GM18519 (cell line): ENCODE results near the gene DCPS.

Experiments used
- ATAC-seq: cut with Tn5 transposase; IDR thresholded peaks from one replicate; pipeline ENCODE4 v1.9.1; 2021; ENCODE audit warnings: mild to moderate bottlenecking, moderate library complexity; ENCODE audit not compliant: unreplicated experiment, low FRiP score

DCPS gene

DNA sequence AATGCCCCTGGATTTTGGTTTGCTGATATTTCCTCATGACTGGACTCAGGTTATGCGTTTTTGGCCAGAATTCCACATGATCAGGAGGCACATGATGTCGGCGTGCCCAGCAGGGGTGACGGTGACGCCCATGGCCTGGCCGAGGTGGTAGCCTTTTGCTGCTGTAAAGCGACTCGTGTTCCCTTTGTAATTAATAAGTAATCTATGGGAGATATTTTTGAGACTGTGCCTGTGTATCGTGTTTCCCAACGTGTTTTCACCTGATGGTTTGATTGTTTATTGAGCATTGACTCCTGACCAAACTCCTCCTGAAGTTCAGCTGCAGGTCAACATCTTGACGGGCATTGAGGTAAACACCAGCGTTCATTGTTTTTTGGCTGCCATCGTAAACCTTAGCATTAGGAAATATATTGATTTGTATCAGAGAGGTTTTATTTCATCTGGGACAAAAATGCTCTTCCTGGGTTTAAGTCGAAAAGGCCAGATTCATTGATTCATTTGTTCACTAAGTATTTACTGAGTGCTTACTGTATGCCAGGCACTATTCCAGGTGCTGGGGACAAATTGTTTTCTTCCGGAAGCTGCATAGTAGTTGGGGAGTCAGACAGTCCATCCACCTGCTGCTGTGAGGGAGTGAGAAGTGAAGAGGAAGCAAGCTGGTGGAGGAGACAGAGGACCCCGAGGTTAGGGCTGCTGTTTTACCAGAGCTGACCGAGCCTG lies 23.6 kb downstream of the DCPS start:
- no peak for ATAC-seq

GRCh38 chr11:126328001-126328390 lies 24.1 kb downstream of the DCPS start:
- ATAC-seq, result no peak

GRCh38 chr11:126328444-126328843 lies 24.6 kb downstream of the DCPS start:
- ATAC-seq, result no peak

- no peak for ATAC-seq
These were observed 25.2 kb downstream of the DCPS start for GRCh38 chr11:126328938-126329643.

GRCh38 chr11:126329644-126330211 lies 25.9 kb downstream of the DCPS start:
- no peak for ATAC-seq

GRCh38 chr11:126331286-126331685 lies 27.4 kb downstream of the DCPS start:
- no peak for ATAC-seq

GRCh38 chr11:126332221-126332711 lies 28.4 kb downstream of the DCPS start:
- ATAC-seq, result no peak

DNA sequence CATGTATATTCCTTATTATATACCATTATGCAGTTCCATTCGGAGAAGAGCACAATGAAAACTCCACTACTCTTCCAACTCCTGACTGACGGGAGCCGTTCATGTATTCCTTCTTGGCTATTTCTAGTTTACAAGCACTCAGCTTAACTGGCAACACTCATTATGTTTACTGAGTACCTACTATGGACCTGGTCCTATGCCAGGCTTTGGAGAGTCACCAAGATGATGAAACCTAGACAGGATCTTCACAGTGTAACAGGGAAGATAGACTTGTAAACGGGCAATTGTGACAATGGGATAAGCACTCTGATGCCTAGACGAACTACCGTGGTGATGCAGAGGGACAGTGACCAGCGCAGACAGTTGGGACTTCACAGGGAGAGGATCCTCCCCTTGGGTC lies 29.3 kb downstream of the DCPS start:
- ATAC-seq, result no peak

DNA sequence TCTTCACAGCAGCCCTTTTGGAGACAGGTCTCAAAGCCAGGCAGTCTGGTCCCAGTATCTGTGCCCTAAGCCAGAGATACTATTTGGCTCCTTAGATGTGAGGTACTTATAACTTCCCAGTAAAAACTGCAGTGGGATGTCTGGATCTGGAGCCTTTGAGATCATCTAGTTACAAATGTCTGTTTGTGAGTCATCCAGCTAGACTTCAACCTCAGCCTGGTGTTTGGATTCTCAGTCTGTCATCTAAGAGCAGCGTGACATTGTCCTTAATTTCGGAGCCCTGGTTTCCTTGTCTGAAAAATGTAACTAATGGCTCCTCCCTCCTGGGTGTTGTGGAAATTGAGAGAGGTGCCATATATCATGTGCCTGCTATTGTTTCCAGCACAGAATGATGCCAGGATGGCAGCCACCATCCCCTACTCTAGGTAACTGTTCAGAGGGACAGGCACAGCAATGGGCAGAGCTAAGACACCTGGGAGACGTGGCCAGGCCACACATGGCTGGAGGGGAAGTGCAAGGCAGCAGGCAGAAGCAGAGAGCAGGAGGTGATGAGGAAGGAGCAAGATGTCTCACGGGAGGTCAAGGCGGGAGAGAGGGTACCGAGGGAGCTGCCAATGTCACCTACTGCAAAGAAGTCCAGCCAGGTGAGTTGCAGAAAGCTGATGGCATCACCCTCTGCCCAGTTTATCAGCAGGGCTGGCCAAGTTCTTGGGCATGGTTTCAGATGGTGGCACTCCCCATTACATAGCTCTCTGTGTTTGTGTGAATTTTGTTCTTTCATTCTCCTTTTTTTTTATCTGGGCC lies 31.0 kb downstream of the DCPS start:
- ATAC-seq, result no peak

GRCh38 chr11:126335463-126335760 lies 31.6 kb downstream of the DCPS start:
- no peak for ATAC-seq

DNA sequence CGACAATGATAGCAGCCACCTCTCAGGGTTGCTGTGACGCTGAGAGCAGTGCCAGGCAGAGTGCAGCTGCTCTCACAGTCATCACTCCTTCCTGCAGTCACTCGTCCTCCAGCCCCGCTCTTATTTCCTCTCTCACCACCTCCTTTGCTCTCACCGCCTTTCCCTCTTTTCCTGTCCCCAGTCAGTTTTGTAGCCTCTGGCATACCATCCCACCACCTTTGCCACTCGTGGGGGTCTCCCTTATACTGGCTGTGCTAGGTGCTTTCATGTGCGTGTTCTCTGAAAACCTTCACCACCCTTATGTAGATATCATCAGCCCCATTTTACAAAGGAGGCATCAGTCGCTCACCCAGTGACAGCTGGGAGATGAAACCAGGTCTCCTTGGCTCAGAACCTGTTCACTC lies 32.3 kb downstream of the DCPS start:
- no peak for ATAC-seq

DNA sequence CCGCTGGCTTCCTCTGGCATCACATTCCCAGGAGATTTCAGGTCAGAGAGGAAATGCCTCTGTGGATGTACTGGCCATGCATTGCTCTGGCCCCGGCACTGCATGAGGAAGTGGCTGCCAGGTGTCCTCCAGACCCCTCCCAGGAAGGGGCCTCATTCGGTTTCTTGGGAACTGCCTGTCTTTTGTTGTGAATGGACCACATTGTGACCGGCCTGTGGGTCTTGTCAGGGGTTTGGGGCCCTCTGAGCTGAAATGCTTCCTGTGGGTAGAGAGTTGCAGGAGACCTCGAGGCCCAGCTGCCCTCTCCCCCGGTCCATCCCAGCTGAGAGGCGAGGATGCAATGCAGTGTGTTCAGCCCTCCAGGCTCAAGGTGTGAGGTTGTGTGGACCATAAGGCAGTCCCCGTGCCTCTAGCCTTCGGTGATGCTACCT lies 32.8 kb downstream of the DCPS start:
- ATAC-seq, result no peak

DNA sequence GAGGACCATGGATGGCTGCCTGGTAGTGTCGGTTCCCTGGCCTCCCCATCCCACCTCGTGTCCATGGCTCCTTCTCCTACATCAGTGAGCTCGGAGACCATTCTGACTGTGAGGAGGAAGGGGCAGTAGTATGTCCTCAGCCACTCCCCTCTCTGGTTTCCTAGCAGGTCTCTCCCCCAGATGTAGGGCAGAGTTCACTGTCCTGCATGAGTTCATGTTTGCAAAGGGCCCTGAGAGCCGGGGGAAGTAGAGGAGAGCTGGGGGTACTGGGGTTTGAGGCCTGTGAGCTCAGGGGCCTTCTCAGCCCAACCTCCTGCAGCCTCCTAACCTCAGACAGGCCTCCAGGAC lies 33.2 kb downstream of the DCPS start:
- ATAC-seq, result no peak

DNA sequence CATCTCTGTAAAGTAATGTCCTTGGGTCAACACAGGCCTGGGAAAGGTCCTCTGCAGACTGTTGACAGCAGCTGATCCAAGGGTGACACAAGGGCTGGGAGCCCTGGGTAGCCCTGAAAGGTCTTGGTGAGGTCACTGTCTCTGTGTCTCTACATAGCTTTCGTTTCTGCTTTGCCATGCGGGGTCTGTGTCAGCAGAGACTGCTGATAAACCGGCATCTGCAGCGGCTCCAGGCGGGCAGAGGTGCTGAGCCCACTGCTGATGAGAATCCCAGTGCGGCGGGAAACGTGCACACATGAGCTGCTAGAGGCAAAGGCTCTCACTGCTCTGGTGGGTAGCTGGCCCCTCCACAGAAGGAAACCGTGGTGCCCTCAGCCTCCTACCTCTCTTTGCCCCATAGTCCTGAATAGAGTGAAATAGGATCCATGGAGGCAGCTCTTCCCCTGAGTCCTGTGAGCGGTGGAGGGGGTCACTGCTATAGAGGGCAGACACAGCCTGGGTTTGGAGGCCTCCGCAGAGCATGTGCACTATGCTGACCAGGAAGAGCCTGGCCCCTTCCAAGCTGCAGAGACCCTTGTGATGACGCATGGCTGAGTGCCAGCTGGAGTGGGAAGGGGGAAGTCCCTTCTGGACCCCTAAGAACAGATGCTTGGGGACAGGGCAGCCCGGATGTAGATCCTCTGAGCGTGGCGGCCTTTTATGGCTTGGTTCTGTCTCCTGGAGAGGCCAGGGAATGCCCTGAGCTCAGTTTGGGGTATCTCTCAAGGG lies 33.8 kb downstream of the DCPS start:
- no peak for ATAC-seq

DNA sequence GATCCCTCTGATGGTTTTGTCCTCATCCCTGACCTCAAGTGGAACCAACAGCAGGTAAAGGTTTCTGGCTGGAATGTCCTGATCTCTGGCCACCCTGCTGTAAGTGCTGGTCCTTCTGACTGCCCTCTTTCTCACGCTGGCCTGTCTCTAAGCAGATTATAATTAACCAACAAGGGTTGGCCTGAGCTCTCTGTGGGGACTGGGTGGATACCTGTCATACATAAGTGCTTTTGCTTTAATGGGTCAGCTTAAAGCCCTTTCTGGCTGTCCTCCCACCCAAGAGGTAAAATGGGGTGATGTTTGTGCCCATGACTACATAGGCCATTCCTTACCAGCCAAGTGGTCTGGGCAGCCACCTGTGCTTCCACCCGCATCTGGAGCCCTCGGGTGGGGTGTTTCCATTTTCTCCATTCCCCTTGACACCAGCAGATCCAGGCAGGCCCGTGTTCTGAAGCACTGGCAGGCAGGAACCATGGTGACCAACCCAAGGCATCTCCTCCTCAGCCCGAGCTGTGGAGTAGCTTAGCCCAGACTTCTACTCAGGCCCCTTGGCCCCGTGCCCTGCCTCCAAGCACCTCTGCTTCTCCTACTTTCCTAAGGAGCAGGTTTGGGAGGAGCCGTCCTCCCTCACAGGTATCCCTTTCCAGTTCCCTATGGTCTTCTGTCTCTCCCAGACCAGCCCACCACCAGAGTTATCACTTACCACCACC lies 34.6 kb downstream of the DCPS start:
- no peak for ATAC-seq

GRCh38 chr11:126339073-126339862 lies 35.4 kb downstream of the DCPS start:
- no peak for ATAC-seq

- ATAC-seq, result no peak
These were observed 36.1 kb downstream of the DCPS start for GRCh38 chr11:126339863-126340434.

DNA sequence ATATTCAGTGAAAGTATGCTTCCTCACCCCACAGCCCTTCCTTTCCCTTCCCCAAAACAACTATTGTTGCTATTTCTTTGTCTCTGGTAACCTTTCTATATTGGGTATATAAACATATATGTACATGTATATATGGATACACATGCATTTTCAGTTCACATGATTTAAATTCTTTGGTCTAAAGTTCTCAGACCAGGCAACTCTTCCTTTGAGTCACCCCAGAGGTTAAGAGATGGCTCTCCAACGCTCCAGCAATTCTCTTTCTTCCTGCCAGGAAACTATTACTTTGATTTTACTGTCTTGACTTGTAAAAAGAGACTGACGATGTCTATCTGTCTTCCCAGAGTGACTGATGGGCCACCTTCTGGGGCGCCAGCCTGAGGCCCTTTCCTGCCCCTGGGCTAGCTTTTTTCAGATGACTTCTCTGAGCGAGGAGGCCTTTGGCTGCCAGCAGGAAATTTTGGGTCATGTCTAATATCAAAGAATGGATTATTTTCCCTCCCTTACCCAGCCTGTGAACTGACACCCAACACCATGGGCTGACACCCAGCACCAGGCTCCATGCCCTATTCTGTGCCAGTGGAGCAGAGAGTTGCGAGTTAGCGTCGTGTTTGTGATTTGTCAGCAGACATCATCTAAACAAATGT lies 37.2 kb downstream of the DCPS start:
- ATAC-seq, result no peak
